Neural progenitor cell (in vitro differentiated cells): ENCODE measurements around the gene VWA3B. TPM values are rescaled to one million over a fixed set of nuclear protein-coding genes. Genes with fewer than 3 reads are reported as not detected.
A peak's percentile ranks its signal among the peaks of the same experiment; 100 is the strongest.

ENCODE experiments used
- DNase-seq: peaks from one replicate; pipeline ENCODE4 v3.0.0-alpha.2; 2016; ENCODE audit warnings: low spot score
- H2AFZ ChIP-seq: fragments of 200-600 bp; sonication (generic); replicated peaks from 2 replicates; pipeline ENCODE4 v1.6.1; 2016; ENCODE audit warnings: antibody characterized with exemption
- H3F3A ChIP-seq: fragments of 200-600 bp; sonication (generic); 2 replicates; pipeline ENCODE4 v1.6.1; 2016; ENCODE audit warnings: antibody characterized with exemption, low read depth
- H3K27ac ChIP-seq: fragments of 200-600 bp; sonication (generic); 2 replicates; pipeline ENCODE4 v1.5.1; 2016; ENCODE audit warnings: mild to moderate bottlenecking
- H3K27me3 ChIP-seq: fragments of 200-600 bp; sonication (generic); 2 replicates; pipeline ENCODE4 v1.6.1; 2016; ENCODE audit warnings: mild to moderate bottlenecking, moderate library complexity
- H3K36me3 ChIP-seq: fragments of 200-600 bp; sonication (generic); 2 replicates; pipeline ENCODE4 v1.5.1; 2016
- H3K4me1 ChIP-seq: fragments of 200-600 bp; sonication (generic); 2 replicates; pipeline ENCODE4 v1.6.1; 2016; ENCODE audit warnings: mixed run types
- H3K4me2 ChIP-seq: fragments of 200-600 bp; sonication (generic); 2 replicates; pipeline ENCODE4 v1.6.1; 2016
- H3K4me3 ChIP-seq: fragments of 200-600 bp; sonication (generic); 2 replicates; pipeline ENCODE4 v1.5.1; 2016
- H3K79me2 ChIP-seq: fragments of 200-600 bp; sonication (generic); 2 replicates; pipeline ENCODE4 v1.6.1; 2016; ENCODE audit warnings: low read depth
- H3K9ac ChIP-seq: fragments of 200-600 bp; sonication (generic); 2 replicates; pipeline ENCODE4 v1.6.1; 2016
- H3K9me3 ChIP-seq: fragments of 200-600 bp; sonication (generic); 2 replicates; pipeline ENCODE4 v1.5.1; 2016; ENCODE audit warnings: low read depth
- H4K20me1 ChIP-seq: fragments of 200-600 bp; sonication (generic); 2 replicates; pipeline ENCODE4 v1.6.1; 2016; ENCODE audit warnings: low read depth
- H3K27ac Mint-ChIP-seq: 3 replicates; pipeline ENCODE4 v1.8.0; 2021; ENCODE audit warnings: mixed read lengths
- H3K27me3 Mint-ChIP-seq: 2 replicates; pipeline ENCODE4 v1.8.0; 2022; ENCODE audit warnings: low read depth, mild to moderate bottlenecking, inconsistent platforms, moderate library complexity, mixed read lengths; ENCODE audit not compliant: insufficient read depth
- H3K36me3 Mint-ChIP-seq: 3 replicates; pipeline ENCODE4 v1.8.0; 2021; ENCODE audit warnings: mixed read lengths
- H3K4me1 Mint-ChIP-seq: 3 replicates; pipeline ENCODE4 v1.8.0; 2021; ENCODE audit warnings: mixed read lengths
- H3K4me3 Mint-ChIP-seq: 3 replicates; pipeline ENCODE4 v1.8.0; 2021; ENCODE audit warnings: mild to moderate bottlenecking, moderate library complexity, mixed read lengths
- H3K9me3 Mint-ChIP-seq: 3 replicates; pipeline ENCODE4 v1.8.0; 2020; ENCODE audit warnings: mixed read lengths
- EZH2 ChIP-seq: fragments of 200-600 bp; sonication (generic); IDR thresholded peaks from 2 replicates; pipeline ENCODE4 v1.6.1; 2017; ENCODE audit warnings: antibody characterized with exemption, mild to moderate bottlenecking, moderate library complexity
- EZH2phosphoT487 ChIP-seq: fragments of 200-600 bp; sonication (generic); IDR thresholded peaks from 2 replicates; pipeline ENCODE4 v1.6.1; 2017; ENCODE audit warnings: antibody characterized with exemption
- total RNA-seq: library from RNA; depleted of rRNA; stranded (reverse); fragments of >200 nt; gene quantifications from 2 replicates; pipeline ENCODE4 v1.2.3, GENCODE V29; 2015; ENCODE audit warnings: low replicate concordance
- TF ChIP-seq, protein P1 (sequence below): fragments of 200-600 bp; sonication (generic); IDR thresholded peaks from 2 replicates; pipeline ENCODE4 v1.5.1; 2017; ENCODE audit warnings: antibody characterized with exemption, mild to moderate bottlenecking

VWA3B gene
- total RNA-seq, 1 donor from 2014 or later, result not detected

GRCh38 chr2:98205889-98206288, 118.9 kb downstream of the VWA3B start:
- Histone ChIP-seq H3K36me3 (no peaks in the 10 kb centered on the region), H3F3A (no peaks in the 10 kb centered on the region), H3K9ac (no peak overlapping the region), H3K79me2 (no peaks in the 10 kb centered on the region), H3K4me2 (no peak overlapping the region), H3K9me3 (no peaks in the 10 kb centered on the region), H3K4me3 (no peak overlapping the region), H2AFZ (no peak overlapping the region), H4K20me1 (no peaks in the 10 kb centered on the region), H3K27me3 (no peaks in the 10 kb centered on the region), H3K4me1 (no peaks in the 10 kb centered on the region), H3K27ac (no peak overlapping the region)
- no peaks in the 10 kb centered on the region for H3K36me3 Mint-ChIP-seq
- H3K27ac Mint-ChIP-seq, result no peak overlapping the region
- no peak overlapping the region for H3K4me3 Mint-ChIP-seq
- no peak for DNase-seq
- H3K27me3 Mint-ChIP-seq, result peaks cover 9% of the 10 kb centered on the region
- no peaks in the 10 kb centered on the region for H3K4me1 Mint-ChIP-seq
- TF ChIP-seq EZH2 (no peak), EZH2phosphoT487 (no peak)
- TF ChIP-seq, protein P1, sequence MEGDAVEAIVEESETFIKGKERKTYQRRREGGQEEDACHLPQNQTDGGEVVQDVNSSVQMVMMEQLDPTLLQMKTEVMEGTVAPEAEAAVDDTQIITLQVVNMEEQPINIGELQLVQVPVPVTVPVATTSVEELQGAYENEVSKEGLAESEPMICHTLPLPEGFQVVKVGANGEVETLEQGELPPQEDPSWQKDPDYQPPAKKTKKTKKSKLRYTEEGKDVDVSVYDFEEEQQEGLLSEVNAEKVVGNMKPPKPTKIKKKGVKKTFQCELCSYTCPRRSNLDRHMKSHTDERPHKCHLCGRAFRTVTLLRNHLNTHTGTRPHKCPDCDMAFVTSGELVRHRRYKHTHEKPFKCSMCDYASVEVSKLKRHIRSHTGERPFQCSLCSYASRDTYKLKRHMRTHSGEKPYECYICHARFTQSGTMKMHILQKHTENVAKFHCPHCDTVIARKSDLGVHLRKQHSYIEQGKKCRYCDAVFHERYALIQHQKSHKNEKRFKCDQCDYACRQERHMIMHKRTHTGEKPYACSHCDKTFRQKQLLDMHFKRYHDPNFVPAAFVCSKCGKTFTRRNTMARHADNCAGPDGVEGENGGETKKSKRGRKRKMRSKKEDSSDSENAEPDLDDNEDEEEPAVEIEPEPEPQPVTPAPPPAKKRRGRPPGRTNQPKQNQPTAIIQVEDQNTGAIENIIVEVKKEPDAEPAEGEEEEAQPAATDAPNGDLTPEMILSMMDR, result no peak
- H3K9me3 Mint-ChIP-seq, result no peaks in the 10 kb centered on the region

DNA sequence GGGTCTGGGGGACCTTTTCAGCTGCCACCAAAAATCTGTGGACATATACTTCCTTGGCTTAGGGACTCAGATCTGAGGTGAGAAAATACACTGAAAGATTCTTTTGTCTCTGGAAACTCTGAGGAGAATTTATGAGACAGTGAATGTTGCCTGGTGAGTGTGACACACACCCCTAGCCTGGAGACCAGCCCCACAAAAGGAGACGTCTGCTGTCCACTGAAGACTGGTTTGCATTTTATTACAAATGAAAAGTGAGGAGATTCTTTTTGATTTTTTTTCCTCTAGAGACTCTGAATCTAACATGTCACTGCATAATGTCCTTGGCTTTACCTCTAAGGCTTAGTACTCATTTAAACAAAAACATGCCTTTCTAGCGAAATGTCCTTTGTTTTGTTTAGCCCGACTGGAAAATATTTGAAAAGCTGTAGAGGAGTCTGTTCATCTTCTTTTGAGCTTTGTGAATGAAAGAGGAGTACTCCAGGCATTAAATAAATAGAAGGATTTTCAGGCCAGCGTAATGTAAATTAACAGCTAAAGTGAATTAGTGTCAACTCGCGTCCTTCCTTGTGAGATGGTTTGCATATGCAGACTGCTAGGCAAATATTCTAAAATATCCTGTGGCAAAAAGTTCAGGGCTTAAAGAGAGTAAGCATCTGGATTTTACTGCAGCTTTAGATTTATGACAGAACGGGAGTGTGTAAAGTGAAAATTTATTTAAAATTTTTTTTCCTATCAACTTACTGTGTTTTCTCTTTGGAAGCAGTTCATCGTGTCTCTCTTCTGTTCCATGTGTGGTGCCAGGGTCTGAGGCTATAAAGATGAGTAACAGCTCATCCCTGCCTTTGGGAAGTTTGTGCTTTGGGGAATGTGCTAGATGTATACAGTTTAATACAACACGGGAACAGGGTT, 125.4 kb downstream of the VWA3B start:
- Histone ChIP-seq H4K20me1 (no peaks in the 10 kb centered on the region), H3K4me2 (peak overlapping the region; percentile 59), H3K27ac (no peak overlapping the region), H3K4me3 (no peak overlapping the region), H3K9ac (no peak overlapping the region), H3K27me3 (no peaks in the 10 kb centered on the region), H2AFZ (peak overlapping the region; percentile 35), H3K9me3 (no peaks in the 10 kb centered on the region), H3K4me1 (peaks cover 18% of the 10 kb centered on the region), H3F3A (no peaks in the 10 kb centered on the region), H3K36me3 (no peaks in the 10 kb centered on the region), H3K79me2 (no peaks in the 10 kb centered on the region)
- Mint-ChIP-seq H3K4me1 (peaks cover 11% of the 10 kb centered on the region), H3K4me3 (no peak overlapping the region), H3K27ac (peak overlapping the region; percentile 41), H3K36me3 (no peaks in the 10 kb centered on the region), H3K9me3 (peaks cover 4% of the 10 kb centered on the region), H3K27me3 (peaks cover 4% of the 10 kb centered on the region)
- TF ChIP-seq, protein P1, result no peak
- peak; percentile 49 for DNase-seq

DNA sequence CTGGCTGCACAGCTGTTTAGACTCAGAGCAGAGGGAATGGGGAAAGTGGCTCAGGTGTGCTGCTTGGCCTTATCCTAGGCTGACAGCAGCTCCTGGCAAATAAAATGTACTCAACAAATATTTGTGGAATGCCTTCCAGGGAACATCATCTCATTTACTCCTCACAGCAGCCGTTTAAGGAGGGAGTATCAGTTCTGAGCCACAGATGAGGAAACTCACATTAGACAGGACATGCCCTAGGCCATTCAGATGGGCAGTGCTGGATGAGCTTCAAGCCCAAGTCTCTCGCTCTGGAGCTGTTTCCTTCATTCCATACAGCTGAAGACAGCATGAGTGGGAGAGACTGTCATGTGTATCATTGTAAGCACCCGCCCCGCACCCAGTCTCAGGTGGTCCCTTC, 129.6 kb downstream of the VWA3B start:
- Histone ChIP-seq H3K9me3 (no peaks in the 10 kb centered on the region), H3K27me3 (no peaks in the 10 kb centered on the region), H3K27ac (no peak overlapping the region), H3K9ac (no peak overlapping the region), H4K20me1 (no peaks in the 10 kb centered on the region), H2AFZ (no peak overlapping the region), H3K4me3 (no peak overlapping the region), H3F3A (no peaks in the 10 kb centered on the region), H3K36me3 (no peaks in the 10 kb centered on the region), H3K79me2 (no peaks in the 10 kb centered on the region), H3K4me2 (no peak overlapping the region), H3K4me1 (peaks cover 16% of the 10 kb centered on the region)
- TF ChIP-seq EZH2phosphoT487 (no peak), EZH2 (no peak)
- TF ChIP-seq, protein P1, result no peak
- no peak overlapping the region for H3K27ac Mint-ChIP-seq
- peaks cover 23% of the 10 kb centered on the region for H3K9me3 Mint-ChIP-seq
- H3K4me3 Mint-ChIP-seq, result no peak overlapping the region
- H3K27me3 Mint-ChIP-seq, result peaks cover under 1% of the 10 kb centered on the region
- no peaks in the 10 kb centered on the region for H3K36me3 Mint-ChIP-seq
- H3K4me1 Mint-ChIP-seq, result peaks cover 11% of the 10 kb centered on the region
- no peak for DNase-seq
